NCI-H1417 (cell line): ENCODE data around the gene POLR3G.

ENCODE experiments used
- DNase-seq, 3 experiments: peaks; one replicate each; lab custom pipeline; 2025; lab: John Stamatoyannopoulos, UW

POLR3G gene

DNA sequence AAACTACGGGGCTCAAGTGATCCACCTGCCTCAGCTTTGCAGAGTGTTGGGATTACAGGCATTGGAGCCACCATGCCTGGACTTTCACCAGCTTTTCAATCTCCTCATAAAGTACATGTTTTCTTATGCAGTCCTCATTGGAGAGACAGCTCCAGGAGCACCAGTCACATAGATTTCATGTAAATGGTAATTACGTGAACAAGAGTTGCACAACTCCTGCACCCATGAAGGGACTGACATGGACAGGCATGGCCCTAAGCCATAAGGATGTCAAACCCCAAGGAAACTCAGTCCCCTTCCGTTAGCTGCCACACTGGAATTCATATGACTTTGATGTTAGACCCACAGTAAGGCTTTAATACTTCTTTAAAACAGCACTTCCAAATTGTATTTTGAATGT is 76.3 kb downstream of the POLR3G start:
- DNase-seq, result no peak

DNA sequence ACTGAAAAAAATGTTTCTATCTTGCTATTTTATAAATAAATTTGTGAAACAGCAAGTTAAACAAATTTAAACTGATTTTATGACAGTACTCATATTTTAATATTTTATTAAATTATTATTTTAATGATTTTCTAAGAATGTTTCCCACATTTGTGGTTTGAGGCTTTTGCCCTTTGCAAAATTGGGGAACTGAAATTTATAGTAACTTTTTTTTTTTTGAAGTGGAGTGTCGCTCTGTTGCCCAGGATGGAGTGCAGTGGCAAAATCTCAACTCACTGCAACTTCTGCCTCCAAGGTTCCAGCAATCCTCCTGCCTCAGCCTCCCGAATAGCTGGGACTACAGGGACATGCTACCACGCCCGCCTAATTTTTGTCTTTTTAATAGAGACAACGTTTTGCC is 76.7 kb downstream of the POLR3G start:
- DNase-seq, result no peak

DNA sequence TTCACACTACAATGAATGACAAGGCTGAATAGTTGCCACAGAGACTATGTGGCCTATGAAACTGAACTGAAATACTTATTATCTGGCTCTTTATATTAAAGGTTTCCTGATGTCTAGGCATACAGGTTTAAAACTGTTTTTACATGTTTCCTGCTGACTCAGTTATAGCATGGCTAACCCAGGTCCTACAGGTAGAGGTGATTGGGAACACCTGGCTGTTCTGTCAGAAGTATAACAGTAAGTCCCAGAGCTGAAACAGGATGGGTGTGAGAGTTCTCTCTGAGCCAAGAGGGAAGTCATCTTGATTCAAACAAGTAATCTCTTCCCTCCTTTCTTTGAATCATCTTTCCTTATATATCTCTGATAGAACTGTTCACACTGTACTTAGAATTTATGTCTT is 79.0 kb downstream of the POLR3G start:
- no peak for DNase-seq

GRCh38 chr5:90554358-90555006 is 79.8 kb downstream of the POLR3G start:
- DNase-seq, result no peak

DNA sequence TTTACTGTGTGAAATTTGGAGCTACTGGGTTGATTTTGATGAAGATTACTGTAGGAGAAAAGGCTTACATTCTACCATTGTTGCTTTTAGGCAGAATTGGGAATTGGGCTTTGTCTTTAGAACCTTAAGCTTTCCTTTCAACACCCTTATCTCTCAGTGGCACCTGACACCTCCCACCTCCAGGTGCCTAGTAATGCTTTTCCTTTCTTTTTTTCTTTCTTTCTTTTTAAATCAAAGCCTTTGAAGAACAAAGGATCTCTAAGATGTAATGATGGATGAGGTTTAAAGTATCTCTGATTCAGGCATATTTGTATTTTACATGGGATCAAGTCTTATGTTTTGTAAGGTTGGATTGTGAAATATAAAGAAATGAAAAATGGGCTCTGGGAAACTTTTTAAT is 81.0 kb downstream of the POLR3G start:
- no peak for DNase-seq

DNA sequence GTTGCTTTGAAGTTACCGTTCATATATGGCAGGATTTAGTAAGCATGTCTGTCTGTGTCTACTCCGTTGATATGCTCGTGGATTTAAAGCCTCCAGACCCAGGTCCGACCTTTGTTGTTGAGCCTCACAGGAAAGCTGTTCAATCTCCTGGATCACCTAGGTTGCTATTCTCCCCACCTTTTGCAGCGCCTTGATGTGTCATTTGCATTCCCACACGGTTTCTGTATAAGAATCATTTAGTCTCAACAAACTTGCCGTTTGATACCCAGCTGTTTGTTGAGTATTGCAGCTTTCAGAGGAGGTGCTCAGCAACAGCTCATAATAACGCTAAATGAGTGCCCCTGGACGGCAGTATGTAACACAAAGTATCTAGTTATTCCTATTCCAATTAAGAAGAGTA is 82.7 kb downstream of the POLR3G start:
- peak in 1 of 3 experiments; percentile 23 for DNase-seq

GRCh38 chr5:90557871-90558270 is 83.2 kb downstream of the POLR3G start:
- no peak for DNase-seq

DNA sequence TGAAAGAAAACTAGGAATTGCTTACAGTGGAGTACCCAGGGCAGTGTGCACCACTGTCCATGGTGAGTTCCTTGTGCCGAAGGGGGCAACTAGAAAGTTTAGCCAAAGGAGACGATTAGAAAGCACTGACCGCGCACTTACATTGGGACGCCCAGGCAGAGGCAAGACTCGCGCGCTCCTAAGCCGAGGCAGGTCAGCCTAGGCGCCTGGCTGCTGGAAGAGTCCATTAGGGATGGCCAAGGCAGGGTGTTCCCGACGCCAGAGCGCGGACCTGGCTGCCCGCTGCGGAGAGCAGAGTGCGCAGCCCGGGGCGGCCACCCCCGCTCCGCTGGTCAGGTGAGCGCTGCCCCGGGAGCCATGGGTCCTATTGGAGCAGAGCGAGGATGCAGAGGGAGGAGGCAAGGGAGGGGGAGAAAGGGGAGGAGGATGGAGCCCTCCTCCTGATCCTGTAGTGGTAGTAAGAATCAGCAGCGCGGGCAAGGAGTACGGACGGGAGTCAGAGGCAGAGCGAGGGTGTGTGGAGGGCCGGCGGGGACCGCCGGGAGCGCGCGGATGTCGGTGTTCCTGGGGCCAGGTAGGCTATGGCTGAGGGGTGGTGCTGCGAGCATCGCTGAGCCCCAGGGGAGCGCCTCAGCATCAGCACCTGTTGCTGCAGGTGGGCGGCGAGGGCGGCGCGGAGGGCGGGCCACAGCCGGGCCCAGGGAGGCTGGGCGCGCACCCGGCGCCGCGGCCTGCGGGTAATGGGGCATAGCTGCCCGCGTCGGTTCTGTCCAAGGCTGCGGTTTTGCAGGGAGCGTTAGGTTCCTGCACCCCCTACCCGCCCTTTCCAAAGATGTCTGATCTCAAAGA is 83.9 kb downstream of the POLR3G start, which contains the start of gene ADGRV1:
Gene ADGRV1, plus strand, starts transcription at position 454 of the 849 bp plus-strand sequence. Its CDS starts 99 bp downstream, at position 553.
- peak in 1 of 3 experiments; percentile 96 for DNase-seq

GRCh38 chr5:90560771-90561170 is 86.1 kb downstream of the POLR3G start:
- no peak for DNase-seq

GRCh38 chr5:90561766-90562165 is 87.1 kb downstream of the POLR3G start:
- no peak for DNase-seq

GRCh38 chr5:90562341-90562740 is 87.7 kb downstream of the POLR3G start:
- DNase-seq, result peak in 1 of 3 experiments; percentile 61

- DNase-seq, result peak in 1 of 3 experiments; percentile 16
Measured at GRCh38 chr5:90563108-90563507, 88.4 kb downstream of the POLR3G start.
